Fibroblast of mammary gland (primary cell): ENCODE results near the gene QPCT.
"Not testable (repeated sequence)": the region's sequence is repeated elsewhere in the genome, so short reads cannot be mapped to it uniquely, and the experiment has no call there.

Experiments
- DNase-seq: peaks from one replicate; pipeline ENCODE4 v3.0.0-alpha.2; 2010; ENCODE audit warnings: low read depth
- H3K4me3 ChIP-seq: 2 replicates; pipeline ENCODE4 v1.5.1; 2011; ENCODE audit warnings: low read depth, mild to moderate bottlenecking, low read length, moderate library complexity; ENCODE audit not compliant: control insufficient read depth
- CTCF ChIP-seq: conservative IDR thresholded peaks from 2 replicates; pipeline ENCODE4 v1.5.1; 2011; ENCODE audit warnings: low read depth, low read length, inconsistent platforms; ENCODE audit not compliant: control insufficient read depth, insufficient read depth

Gene QPCT

GRCh38 chr2:37405781-37406180 is 61.4 kb downstream of the QPCT start:
- DNase-seq, result no peak
- TF ChIP-seq CTCF, result no peak
- H3K4me3 ChIP-seq, result no peak overlapping the region

GRCh38 chr2:37412231-37412630 is 67.8 kb downstream of the QPCT start:
- no peak for DNase-seq

DNA sequence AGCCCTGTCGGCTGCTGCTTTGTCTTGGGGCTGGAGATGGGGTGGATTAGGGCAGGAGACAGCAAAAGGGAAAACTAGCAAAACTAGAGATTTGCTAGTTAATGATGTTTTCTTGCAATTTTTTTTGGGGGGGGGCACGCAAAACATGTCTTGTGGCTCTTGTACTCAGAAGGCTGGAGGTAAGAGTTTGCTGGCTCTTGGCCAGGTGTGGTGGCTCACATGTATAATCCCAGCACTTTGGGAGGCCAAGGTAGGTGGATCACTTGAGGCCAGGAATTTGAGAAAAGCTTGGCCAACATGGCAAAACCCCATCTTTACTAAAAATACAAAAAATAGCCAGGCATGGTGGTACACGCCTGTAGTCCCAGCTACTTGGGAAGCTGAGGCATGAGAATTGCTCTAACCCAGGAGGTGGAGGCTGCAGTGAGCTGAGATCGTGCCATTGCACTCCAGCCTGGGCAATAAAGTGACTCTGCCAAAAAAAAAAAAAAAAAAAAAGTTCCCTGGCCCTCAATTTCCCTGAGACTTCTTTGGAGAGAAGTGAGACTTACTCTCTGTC is 69.6 kb downstream of the QPCT start:
- DNase-seq, result not testable (repeated sequence)

More at GRCh38 chr2:37412231-37412630, 67.8 kb downstream of the QPCT start:
- no peak for TF ChIP-seq CTCF
- H3K4me3 ChIP-seq, result no peak overlapping the region

GRCh38 chr2:37414470-37414949 is 70.1 kb downstream of the QPCT start:
- TF ChIP-seq CTCF, result peak; percentile 98
- DNase-seq, result peak; percentile 81
- no peak overlapping the region for H3K4me3 ChIP-seq

More for the DNA sequence above, 69.6 kb downstream of the QPCT start:
- H3K4me3 ChIP-seq, result not testable (repeated sequence)

- DNase-seq, result peak; percentile 45
- no peak overlapping the region for H3K4me3 ChIP-seq
- peak; percentile 29 for TF ChIP-seq CTCF
These were observed 70.8 kb downstream of the QPCT start for GRCh38 chr2:37415128-37415820.

- no peak for TF ChIP-seq CTCF
- DNase-seq, result peak; percentile 47
- H3K4me3 ChIP-seq, result no peak overlapping the region
These were observed 72.9 kb downstream of the QPCT start for GRCh38 chr2:37417321-37417720.

DNA sequence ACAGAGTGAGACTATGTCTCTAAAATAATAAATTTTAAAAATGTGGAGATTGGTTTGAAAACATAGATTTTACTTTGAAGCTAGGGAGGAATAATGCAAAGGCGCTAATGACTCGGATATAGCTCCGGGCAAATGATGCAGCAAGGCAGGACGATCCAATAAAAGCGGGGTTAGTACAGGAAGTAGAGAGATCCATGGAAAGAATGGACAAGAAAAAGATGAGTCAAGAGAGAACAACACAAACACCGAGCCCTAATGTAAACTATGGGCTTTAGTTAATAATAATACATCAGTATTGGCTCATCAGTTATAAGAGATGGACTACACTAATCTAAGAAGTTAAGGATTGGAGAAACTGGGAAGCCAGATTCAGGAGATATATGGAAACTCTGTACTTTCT is 74.5 kb downstream of the QPCT start:
- peak; percentile 2 for DNase-seq
- TF ChIP-seq CTCF, result no peak
- H3K4me3 ChIP-seq, result no peak overlapping the region
